Measurements from ENCODE around the gene FOXL1.
A peak's percentile ranks its signal among the peaks of the same experiment; 100 is the strongest.

Gene FOXL1

GRCh38 chr16:86554917-86555703, 23.2 kb upstream of the FOXL1 start, which contains the start of gene MTHFSD:
TSS of gene MTHFSD (minus strand) at chr16:86555235. CDS start at chr16:86555184, 51 bp downstream.
- in situ Hi-C loops (cut with MboI; ENCODE audit: low pct_unique_long_range_greater_than_20kb, low sequenced_read_pairs, unreplicated experiment): no loop called here
- DNase-seq (ENCODE audit: low spot score): peak; percentile 98
- TF ChIP-seq CTCF (IDR thresholded peaks at IDR 0.05; ENCODE audit: extremely low read depth, insufficient read depth, missing control alignments): no peak

- no peak for TF ChIP-seq CTCF (IDR thresholded peaks at IDR 0.05; ENCODE audit: extremely low read depth, insufficient read depth, missing control alignments)
- in situ Hi-C loops (cut with MboI; ENCODE audit: low pct_unique_long_range_greater_than_20kb, low sequenced_read_pairs, unreplicated experiment): no loop called here
- no peak for DNase-seq (ENCODE audit: low spot score)
Measured at GRCh38 chr16:86555704-86556075, 22.7 kb upstream of the FOXL1 start.

- in situ Hi-C loops (cut with MboI; ENCODE audit: low pct_unique_long_range_greater_than_20kb, low sequenced_read_pairs, unreplicated experiment): no loop called here
- no peak for TF ChIP-seq CTCF (IDR thresholded peaks at IDR 0.05; ENCODE audit: extremely low read depth, insufficient read depth, missing control alignments)
- DNase-seq (ENCODE audit: low spot score): no peak
Measured at GRCh38 chr16:86556576-86556975, 21.8 kb upstream of the FOXL1 start.

GRCh38 chr16:86557587-86557986, 20.8 kb upstream of the FOXL1 start:
- DNase-seq (ENCODE audit: low spot score): no peak
- no peak for TF ChIP-seq CTCF (IDR thresholded peaks at IDR 0.05; ENCODE audit: extremely low read depth, insufficient read depth, missing control alignments)
- in situ Hi-C loops (cut with MboI; ENCODE audit: low pct_unique_long_range_greater_than_20kb, low sequenced_read_pairs, unreplicated experiment): no loop called here

GRCh38 chr16:86558355-86559193, 19.8 kb upstream of the FOXL1 start:
- in situ Hi-C loops (cut with MboI; ENCODE audit: low pct_unique_long_range_greater_than_20kb, low sequenced_read_pairs, unreplicated experiment): no loop called here
- TF ChIP-seq CTCF (IDR thresholded peaks at IDR 0.05; ENCODE audit: extremely low read depth, insufficient read depth, missing control alignments): no peak
- DNase-seq (ENCODE audit: low spot score): no peak

GRCh38 chr16:86559802-86560305, 18.5 kb upstream of the FOXL1 start:
- in situ Hi-C loops (cut with MboI; ENCODE audit: low pct_unique_long_range_greater_than_20kb, low sequenced_read_pairs, unreplicated experiment): loop anchor here (10.0 kb wide), 3 partner anchors 45 to 725 kb away; partner anchors contain the start of gene FOXF1
- no peak for TF ChIP-seq CTCF (IDR thresholded peaks at IDR 0.05; ENCODE audit: extremely low read depth, insufficient read depth, missing control alignments)
- no peak for DNase-seq (ENCODE audit: low spot score)
